Stimulated activated CD8-positive, alpha-beta memory T cell treated with anti-CD3 and anti-CD28 coated beads, Interleukin-12 subunit alpha, Interleukin-12 subunit beta, amount 100 ng/mL, for 1 hour (primary cell): ENCODE data around the gene TSPEAR.

Experiments used
- DNase-seq: peaks from one replicate; pipeline ENCODE4 v3.0.0-alpha.2; 2020; ENCODE audit warnings: low read depth

Gene TSPEAR

DNA sequence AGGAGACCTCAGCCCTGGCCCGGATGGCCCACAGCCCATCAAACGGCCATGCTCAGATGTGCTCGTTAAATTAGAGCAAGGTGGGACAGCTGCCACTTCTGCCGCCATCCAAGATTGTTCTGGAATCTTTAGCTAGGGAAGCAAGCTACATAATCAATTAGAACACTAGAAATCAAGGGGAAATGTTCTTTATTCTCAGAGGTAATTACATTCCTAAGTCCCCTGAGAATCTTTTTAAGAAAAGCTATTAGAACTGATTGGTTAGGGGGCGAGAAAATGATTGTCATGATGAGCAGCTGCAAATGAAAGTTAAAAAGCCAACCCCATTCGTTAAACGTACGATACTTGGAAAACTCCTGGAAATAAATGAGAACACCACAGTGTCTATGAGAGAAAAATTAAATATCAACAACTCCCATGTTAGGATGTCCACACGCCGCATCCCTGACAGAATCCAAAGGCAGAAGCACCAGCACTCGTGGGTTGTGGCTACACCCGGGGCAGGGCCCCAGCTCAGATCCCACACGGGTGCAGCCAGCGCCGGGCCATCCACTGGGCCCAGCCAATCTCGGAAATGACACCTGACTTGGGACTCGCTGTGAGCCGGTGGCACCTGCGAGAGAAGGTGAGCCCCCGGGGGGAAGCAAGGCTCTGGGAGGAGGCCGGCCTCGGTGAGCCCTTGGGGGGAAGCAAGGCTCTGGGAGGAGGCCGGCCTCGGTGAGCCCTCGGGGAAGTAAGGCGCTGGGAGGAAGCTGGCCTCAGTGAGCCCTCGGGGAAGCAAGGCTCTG, 209.0 kb downstream of the TSPEAR start:
- DNase-seq: no peak

DNA sequence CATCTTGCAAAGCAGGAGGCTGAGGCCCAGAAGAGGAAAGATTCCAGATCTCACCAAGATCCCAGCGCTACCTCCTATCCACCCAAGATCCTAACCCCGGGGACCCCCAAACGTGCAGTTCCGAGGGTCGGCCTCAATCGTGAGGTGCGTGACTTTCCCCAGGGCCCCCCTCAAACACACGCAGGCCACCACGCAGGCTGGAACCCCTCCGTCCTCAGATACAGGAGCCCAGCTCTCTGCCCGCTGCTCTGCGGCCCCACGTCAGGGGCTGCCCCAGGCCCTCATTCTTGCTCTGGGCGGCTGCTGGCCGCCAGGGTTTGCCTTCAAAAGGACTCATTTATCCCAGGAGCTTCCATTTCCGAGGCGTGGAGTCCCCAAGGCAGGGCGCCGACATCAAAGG, 211.3 kb downstream of the TSPEAR start:
- DNase-seq: no peak

DNA sequence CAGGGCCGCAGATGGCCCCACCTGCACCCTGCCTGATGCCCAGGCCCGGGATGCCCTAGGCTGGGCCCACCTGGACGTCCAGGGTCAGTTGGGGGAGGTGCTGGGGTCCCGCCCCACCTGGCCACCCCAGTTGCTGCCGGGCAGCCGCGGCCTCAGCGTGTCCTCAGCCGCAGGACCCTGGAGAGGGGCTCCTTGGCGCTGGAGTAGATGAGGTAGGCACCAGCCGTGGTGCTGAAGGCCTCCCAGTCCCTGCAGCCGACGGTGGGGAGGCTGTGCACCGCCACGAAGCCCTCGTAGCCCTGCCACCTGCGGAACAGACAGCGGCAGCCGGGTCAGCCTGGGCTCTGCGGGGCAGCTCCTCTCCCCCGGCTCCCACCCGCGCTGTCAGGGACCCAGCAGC, 211.7 kb downstream of the TSPEAR start:
- no peak for DNase-seq

DNA sequence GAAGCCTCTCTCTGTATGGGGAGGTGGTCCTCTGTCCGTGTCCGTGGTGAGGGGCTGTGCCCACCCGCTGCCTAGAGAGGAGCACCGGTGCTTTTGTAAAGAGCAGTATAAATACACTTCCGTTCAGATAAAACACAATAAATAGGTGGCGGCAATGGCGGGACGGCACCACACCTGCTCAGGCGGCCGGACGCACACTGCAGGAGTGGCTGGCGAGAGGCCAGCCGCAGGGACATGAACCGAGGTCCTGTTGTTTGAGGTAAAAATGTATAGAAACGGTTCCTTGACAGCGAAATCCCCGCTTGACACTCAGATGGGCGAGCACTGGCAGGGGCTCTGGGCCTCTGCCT, 212.2 kb downstream of the TSPEAR start:
- DNase-seq: no peak

DNA sequence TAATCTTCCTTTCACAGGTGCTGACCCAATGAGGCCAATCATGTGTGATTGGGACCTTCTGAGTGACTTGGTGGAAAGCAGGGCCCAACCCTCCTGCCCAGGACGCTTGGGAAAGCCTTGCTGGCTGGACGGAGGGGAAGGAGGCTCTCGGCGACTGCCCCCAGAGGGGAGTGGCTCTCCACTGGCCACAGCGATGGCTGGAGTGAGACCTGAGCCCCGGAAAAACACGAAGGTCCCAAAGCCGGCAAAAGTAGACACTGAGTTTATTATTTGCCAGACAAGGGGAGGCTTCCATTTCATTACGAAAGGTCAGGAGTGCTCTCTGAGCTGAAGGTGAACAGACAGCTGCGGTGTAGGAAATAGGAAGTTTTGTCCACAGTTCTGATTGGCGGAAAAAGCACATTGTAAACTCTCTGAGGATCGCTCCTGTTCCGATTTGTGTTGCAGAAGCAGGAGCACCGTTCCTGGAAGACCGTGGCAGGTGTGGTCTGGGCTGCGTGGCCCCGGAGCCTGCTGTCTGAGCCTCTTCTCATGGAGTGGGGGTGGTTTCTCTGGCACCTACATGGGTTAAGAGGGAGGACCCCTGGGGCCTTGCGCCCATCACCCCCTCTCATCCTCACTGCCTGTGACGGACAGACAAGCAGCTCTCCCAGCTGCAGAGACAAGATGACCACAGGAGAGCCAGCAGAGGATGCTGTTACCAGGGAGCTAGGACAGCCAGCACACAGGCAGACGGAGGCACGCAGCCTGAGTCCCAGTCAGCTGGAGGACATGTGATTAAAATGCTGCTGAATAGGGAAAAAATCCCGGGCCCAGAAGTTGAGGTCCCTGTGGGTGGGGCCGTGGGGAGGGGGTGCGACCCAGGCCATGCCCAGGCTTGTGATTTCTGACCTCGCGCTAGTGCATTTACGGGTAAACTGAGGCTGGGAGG, 212.8 kb downstream of the TSPEAR start:
- DNase-seq: no peak

DNA sequence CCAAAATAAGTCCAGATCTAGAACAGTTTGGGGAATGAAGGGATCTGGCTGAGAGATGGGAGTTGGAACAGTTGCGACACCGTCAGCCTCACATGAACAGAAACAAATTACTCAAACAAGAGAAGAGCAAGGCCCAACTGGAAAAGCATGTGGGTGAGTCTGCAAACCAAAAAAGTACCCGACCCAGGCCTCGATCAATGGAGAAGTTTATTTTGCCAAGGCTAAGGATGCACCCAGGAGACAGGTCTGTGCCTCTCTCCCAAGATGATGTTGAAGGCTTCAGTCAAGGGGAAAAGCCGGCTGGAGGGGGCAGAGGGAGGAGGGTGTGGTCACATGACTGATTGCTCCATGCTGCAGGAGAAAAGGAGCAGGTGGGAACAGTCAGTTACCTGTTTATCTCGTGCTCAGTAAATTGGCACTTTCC, 213.7 kb downstream of the TSPEAR start:
- no peak for DNase-seq

DNA sequence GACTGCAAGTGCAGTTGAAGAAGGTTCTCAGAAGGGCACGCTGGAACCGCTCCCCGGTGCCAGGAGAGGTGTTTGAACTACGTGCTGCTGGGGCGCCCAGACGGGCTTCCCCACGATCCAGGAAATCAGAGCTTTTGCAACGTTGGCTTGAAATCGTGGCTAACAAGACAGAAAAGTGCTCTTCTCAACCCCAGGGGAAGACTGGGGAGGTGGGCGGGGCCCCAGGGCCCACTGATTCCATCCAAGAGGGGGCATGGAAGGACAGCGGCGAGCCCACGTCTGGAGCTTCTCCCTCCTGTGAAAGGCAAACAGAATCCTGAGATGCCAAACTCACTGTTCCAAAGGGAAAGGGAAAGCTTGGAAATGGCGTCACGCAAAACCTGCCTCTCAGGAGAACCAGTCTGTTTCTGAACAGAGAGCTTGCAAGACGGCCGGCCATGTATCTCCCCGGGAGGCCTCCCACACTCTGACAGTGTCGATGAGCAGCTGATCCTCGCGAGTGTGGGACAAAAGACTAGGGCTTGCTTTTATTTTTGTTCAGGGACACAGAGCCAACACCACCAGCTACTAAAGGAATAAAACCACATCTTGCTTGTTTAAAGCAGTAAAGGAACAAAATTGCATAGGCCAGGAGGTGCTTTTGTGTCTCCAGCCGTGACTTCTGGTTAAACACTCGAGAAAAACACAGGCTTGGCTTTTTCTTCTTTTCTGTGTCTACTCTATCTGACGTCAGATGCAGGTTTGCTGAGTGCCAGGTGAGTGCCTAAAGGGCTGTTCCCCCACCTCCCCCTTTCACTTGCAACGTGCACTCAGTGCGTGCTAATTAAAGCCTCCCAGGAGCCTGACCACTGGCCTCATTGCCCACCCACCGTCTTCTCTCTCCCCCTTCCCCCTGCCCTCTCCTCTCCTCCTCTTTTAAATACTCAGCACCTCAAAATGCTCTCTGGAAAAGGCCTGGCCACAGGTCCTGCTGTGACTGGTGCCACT, 214.5 kb downstream of the TSPEAR start:
- no peak for DNase-seq

DNA sequence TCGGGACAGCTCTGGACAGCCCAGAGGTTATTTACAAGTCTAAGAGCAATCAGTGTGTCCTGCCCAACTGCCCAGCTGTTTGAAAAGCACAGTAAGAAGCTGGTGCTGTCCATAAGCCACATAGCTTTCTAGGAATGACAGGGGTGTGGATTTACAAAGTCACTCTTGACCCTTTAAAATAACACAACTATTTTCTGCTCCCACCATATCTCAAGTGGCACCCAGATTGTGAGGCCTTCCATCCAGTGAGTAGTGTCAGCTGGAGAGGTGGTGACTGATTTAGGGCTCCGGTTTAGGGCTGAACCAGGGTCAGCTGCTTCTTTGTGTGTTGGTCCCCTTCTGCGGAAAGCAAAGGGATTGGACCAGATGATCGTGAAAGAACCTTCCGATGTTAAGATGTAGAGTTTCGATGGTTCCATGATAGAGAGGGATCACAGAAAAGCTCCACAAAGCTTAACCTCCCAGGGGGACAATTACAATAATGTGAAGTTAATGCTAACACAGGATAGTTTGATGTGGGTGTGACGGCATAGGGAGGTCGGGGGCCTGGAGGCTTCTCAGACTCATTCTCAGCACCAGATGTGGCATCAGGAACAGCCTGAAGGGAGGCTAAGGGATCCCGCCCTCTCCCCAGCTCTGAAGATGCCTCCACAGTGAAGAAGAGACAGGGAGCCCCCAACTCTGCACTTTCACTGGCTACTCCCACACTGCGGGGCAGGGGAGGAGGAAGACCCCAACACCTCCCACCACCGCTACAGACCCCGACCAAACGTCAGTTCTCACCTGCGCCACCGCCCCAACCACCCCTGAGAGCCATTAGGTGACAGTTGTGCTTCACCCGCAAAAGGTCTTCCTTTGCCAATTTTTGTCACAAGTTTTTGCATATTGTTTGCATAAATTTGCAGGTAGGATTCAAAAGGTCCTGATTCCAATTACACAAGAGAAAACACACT, 215.5 kb downstream of the TSPEAR start:
- no peak for DNase-seq

DNA sequence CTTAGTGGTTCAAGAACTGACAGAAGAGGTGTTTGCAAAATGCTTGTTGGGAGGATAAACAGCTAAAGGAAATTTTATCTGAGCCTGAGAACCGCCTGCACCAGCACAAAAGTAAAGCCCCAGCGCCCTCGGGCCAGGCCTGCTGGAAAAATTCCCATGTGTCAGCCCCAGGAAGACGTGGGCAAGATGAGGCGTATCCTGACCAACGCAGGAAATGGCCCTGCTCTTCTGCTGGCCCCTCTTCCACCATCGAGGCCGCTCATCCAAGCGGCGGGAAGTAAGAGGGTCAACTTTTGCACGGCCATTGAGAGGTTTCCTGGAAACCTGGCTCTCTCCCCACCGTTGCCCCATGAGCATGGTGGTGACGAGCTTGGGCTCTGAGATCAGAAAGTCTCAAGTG, 216.4 kb downstream of the TSPEAR start:
- DNase-seq: no peak

DNA sequence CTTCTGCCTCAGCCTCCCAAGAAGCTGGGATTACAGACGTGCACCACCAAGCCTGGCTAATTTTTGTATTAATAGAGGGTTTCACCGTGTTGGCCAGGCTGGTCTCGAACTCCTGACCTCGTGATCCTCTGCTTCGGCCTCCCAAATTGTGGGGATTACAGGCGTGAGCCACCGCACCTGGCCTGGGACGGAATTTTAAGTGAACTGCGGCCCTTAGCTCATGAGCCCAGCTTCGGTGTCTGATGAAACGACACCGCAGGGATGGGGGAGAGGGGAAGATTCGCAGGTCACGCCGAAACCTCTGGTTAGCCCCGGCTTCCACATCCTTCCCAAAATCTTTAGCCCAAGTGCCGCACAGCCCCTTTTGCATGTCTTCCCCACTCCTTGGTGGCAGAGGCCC, 217.0 kb downstream of the TSPEAR start:
- DNase-seq: no peak

DNA sequence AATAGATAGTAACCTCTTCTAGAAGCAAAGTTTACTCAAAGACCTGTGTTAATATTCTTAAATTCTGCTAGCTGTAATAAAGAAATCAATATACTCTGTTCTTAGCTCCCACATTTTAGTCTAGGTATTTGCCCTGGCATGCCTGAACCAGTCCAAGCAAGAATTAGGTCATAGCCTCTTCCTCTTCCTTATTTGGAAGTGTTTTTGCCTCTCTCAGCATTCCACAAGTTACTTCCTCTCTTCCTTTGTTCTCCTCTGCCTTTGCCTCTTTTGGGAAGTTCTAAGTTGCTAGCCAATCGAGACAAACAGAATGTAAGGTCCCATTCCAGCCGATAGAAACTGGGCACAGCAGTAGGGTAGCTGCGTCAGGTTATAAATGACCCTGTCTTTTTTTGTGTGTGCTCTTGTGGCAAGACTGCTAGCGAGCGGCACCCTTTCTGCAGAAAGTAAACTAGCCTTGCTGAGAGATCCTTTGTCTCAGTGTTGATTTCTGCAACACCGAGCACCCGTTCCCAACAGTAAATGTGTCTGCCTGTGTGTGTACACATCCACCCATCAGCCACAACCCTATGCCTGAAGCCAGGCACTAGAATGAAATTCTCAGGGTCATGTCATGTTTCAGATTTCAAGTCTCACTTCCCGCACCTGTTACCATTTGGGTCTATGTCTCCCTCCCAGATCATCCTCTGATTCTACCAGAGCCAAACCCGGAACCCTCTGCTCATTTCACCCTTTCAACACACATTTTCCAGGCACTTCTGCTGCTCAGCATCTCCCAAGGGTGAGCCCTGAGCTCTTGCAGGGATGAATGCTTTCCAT, 218.6 kb downstream of the TSPEAR start:
- no peak for DNase-seq

DNA sequence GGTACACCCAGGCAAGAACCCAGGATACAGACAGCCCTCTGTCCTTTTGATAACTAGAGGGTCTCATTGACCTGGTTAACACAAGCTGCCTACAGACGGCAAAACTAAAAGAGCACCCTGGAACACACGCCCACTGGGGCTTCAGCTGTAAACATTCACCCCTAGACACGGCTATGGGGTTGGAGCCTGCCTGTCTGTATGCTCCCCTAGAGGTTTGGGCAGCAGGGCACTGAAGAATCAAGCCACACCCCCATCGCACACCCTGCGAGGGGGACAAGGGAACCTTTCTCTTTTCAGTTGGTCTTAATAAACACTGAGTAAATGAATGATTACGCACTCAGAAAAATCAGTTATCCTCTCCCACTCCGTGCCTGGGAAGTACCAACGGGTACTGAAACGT, 220.6 kb downstream of the TSPEAR start:
- DNase-seq: no peak

DNA sequence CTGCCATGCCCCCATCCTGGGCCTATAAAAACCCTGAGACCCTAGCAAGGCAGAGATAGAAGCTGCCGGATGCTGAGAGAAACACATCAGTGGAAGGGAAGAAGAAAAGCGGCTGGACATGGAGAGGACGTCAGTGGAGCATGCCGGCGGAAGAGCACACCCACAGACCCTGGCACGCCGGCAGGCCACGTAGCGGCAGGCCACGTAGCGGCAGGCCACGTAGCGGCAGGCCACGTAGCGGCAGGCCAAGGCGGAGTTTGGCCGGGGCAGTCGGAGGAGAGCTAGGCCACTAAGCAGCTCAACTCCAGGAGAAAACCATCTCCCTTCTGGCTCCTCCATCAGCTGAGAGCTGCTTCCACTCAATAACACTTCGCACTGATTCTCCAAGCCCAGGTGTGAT, 221.0 kb downstream of the TSPEAR start:
- no peak for DNase-seq

DNA sequence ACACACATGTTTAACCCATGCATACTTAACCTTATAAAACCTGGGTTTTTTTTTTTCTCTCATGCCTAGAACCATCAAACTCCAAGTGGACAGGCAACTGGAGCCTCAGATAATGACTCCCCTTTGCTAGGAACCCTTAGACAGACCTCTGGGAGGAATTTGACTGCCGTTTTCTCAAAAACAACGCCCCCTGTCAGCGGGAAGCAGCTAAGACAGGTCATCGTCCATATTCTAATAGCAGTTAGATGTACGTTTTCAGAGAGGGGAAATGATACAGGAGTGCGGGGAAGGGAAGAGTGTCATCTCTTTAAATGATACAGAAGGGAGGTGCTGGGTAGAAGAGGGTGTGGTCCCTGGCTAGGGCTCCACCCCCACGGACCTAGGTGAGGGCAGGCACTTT, 221.4 kb downstream of the TSPEAR start:
- DNase-seq: no peak

DNA sequence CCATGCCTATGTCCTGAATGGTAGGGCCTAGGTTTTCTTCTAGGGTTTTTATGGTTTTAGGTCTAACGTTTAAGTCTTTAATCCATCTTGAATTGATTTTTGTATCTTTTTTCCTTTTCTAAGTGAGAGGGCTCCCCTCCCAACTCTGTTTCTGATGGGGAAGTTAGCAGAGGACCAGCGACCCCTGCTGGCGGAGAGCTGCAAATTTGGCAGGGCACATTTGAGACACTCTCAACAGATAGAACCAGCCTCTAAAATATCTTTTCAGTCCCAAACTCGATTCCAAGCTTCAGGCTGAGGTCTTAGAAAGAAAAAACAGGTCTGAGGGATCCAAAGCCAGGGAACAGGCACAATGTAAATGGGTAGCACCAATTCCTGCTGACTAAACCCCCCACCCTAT, 223.5 kb downstream of the TSPEAR start:
- peak; percentile 20 for DNase-seq

DNA sequence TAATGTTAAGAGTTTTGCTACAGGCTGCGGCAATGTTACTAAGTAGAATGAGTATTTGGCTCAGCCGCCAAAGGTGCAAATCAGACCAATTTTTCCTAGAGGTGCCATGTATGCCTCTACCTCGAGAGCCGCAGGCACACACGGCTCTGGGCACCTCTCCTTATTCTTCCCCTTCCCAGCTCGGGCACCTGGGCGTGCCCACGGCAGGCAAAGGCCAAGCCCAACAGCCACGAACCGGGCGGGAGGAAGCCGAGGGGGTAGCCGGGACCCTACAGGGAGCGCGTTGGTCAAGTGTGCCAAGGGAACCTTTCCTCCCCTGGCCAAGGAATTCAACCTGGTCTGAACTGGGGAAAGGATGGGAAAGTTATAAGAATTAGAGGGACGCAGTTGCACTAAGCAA, 225.1 kb downstream of the TSPEAR start:
- no peak for DNase-seq

DNA sequence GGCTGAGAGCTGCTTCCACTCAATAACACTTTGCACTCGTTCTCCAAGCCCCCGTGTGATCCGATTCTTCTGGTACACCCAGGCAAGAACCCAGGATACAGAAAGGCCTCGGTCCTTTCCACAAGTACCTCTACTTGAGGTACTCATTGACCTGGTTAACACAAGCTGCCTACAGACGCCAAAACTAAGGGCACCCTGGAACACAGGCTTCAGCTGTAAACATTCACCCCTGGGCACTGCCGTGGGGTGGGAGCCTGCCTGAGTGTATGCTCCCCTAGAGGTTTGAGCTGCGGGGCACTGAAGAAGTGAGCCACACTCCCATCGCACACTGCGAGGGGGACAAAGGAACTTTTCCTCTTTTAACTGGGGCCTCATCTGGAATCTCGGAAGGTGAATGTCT, 225.6 kb downstream of the TSPEAR start:
- no peak for DNase-seq

DNA sequence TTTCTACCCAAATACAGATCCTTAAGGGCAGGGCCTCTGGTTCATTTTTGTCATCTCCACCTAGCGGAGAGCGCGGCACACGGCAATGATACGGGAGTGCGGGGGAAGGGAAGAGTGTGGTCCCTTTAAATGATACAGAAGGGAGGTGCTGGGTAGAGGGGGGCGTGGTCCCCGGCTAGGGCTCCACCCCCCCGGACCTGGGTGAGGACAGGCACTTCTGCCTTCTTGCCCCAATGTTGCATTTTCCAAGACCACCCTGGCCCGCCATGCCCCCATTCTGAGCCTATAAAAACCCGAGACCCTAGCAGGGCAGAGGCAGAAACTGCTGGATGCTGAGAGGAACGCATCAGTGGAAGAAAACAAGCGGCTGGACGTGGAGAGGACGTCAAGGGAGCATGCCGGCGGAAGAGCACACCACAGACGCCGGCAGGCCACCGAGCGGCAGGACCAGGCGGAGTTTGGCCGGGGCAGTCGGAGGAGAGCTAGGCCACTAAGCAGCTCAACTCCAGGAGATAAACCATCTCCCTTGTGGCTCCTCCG, 226.0 kb downstream of the TSPEAR start:
- peak; percentile 20 for DNase-seq

DNA sequence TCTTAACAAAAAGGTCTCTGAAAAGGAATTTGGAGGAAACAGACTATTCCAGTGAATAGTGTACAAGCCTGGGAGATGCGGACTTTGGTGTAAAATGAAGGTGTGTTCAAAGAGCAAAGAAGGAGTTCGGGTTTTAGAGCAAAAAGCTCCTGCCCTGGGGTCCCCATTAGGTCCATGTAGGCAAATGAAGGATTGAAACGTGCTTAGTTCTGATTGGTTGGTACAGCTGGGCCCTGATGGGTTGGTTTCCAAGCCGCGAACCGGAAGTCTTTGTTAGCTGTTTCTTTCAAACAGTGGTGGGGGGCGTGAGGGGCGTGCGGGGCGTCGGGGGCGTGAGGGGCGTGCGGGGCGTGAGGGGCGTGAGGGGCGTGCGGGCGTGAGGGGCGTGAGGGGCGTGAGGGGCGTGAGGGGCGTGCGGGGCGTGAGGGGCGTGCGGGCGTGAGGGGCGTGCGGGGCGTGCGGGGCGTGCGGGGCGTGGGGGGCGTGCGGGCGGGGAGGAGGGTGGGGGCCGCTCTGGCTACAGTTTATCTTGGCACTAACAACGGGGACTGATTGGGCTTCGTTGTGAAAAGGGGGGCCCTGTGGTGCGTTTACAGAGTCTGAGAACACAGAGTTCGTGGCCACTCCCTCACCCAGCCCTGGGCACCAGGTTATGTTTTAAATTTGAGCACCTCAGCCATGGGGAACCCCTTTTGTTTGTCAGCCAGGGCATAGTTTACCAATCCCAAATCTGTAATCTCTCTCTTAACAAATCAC, 226.7 kb downstream of the TSPEAR start:
- no peak for DNase-seq
